HG03439 (cell line): ENCODE data around the gene TMEM30B.

Experiments used
- ATAC-seq: cut with Tn5 transposase; IDR thresholded peaks from one replicate; pipeline ENCODE4 v1.9.1; 2021; ENCODE audit warnings: mild to moderate bottlenecking, moderate library complexity; ENCODE audit not compliant: unreplicated experiment

Gene TMEM30B

GRCh38 chr14:61238611-61239245, 42.4 kb downstream of the TMEM30B start:
- ATAC-seq = no peak

- ATAC-seq = no peak
Observed at GRCh38 chr14:61234215-61234916, 46.8 kb downstream of the TMEM30B start.

GRCh38 chr14:61233436-61233956, 47.6 kb downstream of the TMEM30B start:
- ATAC-seq = no peak

- ATAC-seq = no peak
Observed at GRCh38 chr14:61231810-61232209, 49.3 kb downstream of the TMEM30B start.

- no peak for ATAC-seq
Observed at GRCh38 chr14:61229981-61230380, 51.2 kb downstream of the TMEM30B start.

DNA sequence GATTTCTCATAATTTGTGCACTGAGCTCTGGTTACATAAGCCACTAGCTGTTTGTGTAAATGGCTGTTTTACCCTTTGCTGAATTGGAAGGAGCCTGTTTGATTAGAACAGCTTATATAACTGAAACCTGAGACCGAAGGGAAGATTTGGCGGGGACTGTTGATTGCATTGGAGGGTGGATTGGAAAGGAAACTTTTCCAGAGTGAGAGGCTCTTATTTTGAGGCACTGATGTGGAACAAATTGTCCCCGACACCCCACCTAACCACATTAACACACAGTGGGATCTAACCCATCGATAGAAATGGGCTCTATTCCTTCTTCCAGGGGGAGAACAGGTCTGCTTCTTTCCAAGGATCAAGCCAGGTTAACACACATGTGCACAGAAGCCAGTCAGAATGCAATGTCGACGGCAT, 51.7 kb downstream of the TMEM30B start:
- ATAC-seq = no peak

- ATAC-seq = no peak
Observed at GRCh38 chr14:61227884-61228591, 53.1 kb downstream of the TMEM30B start.
